ENCODE data around the gene TMEM260. TPM values are rescaled to one million over a fixed set of nuclear protein-coding genes. Genes with fewer than 3 reads are reported as not detected.
"Not testable (repeated sequence)": the region's sequence is repeated elsewhere in the genome, so short reads cannot be mapped to it uniquely, and the experiment has no call there.

The TMEM260 gene
- total and polyA plus RNA-seq, 10 of the 15 experiments (the other 5 are each of a cell fraction or from before 2014, with no cell fraction given) = 3.2 to 13.6 (median 11.0) TPM

GRCh38 chr14:56695216-56695615 lies 115.6 kb downstream of the TMEM260 start:
- H3K27me3 ChIP-seq (replicated peaks in 1 of 2; ENCODE audit: control insufficient read depth in 2 of 2, insufficient read depth in 2 of 2, low read length in 1 of 2); ATAC-seq; H3K27ac ChIP-seq (ENCODE audit: control insufficient read depth, insufficient read depth); H3K9me3 ChIP-seq (replicated peaks; ENCODE audit: control insufficient read depth, insufficient read depth, low read length); in situ Hi-C loops (cut with MboI); H3K9ac ChIP-seq (ENCODE audit: control insufficient read depth, insufficient read depth, low read length); H4K20me1 ChIP-seq (ENCODE audit: control insufficient read depth, insufficient read depth); intact Hi-C loops (cut with micrococcal nuclease; ENCODE audit: unreplicated experiment); H3K4me3 ChIP-seq; RAD21 ChIA-PET (ENCODE audit: unreplicated experiment); FAIRE-seq; CTCF ChIA-PET; BruUV-seq (replicated peaks); DNase-seq (ENCODE audit: low read depth, low spot score); H3K4me2 ChIP-seq (ENCODE audit: control insufficient read depth, insufficient read depth); H3K36me3 ChIP-seq (ENCODE audit: control insufficient read depth in 2 of 2, insufficient read depth in 2 of 2, low read length in 1 of 2); H3K4me1 ChIP-seq (ENCODE audit: control insufficient read depth, insufficient read depth, low read length); H3K79me2 ChIP-seq (ENCODE audit: control insufficient read depth, insufficient read depth, low read length); H2AFZ ChIP-seq (ENCODE audit: control insufficient read depth, low read depth, low read length): not testable (repeated sequence)
- 41% methylated on average over 9 of the region's 9 CpGs for WGBS (ENCODE audit: insufficient coverage, insufficient replicate concordance, low lambda C conversion rate, missing lambda C conversion rate)
- SMC1A ChIA-PET (ENCODE audit: uncharacterized antibody, unreplicated experiment) = interaction anchor here (0.6 kb wide), 1 partner anchor 58 kb away, joined by 3 read pairs; no protein-coding TSS in a partner anchor
- POLR2A ChIA-PET = interaction anchor here (0.6 kb wide), 1 partner anchor 23 kb away, joined by 3 read pairs; no protein-coding TSS in a partner anchor

Other genes with a start within 250 kb of the TMEM260 start
- gene OTX2, start 230.7 kb downstream of the TMEM260 start, total RNA-seq (2014; rRNA removed) = not detected in 2 replicates
- gene OTX2, start 230.7 kb downstream of the TMEM260 start, total RNA-seq (2014; rRNA removed; fragmentation: Illumina TruSeq; extraction: Trizol) = not detected in 2 replicates
- gene OTX2, start 230.7 kb downstream of the TMEM260 start, total RNA-seq (2021) = 0.27 TPM in 1 of 2 replicates, not detected in the other
- not detected in 2 replicates for gene OTX2, start 230.7 kb downstream of the TMEM260 start, polyA plus RNA-seq (2011; rRNA removed)
- not detected in 2 replicates for gene OTX2, start 230.7 kb downstream of the TMEM260 start, polyA plus RNA-seq (2014; fragmentation: Illumina TruSeq; extraction: Trizol)
- gene OTX2, start 230.7 kb downstream of the TMEM260 start, polyA plus RNA-seq (2014; fragmentation: Nextera tagmentation; extraction: Ambion mirVana) = not detected
- not detected in 2 replicates for gene OTX2, start 230.7 kb downstream of the TMEM260 start, polyA plus RNA-seq (2014; rRNA removed)
- gene OTX2, start 230.7 kb downstream of the TMEM260 start, polyA plus RNA-seq (2016; fragmentation: Nextera tagmentation; extraction: Ambion mirVana) = not detected

Data from GM12878 (cell line).